ENCODE measurements around the gene IER3. TPM values are rescaled to one million over a fixed set of nuclear protein-coding genes. Genes with fewer than 3 reads are reported as not detected.

IER3 gene
- polyA plus RNA-seq, 3 donors: 18.3 to 29.0 (median 20.2) TPM

Other genes with a start within 250 kb of the IER3 start
- 100 to 1,000 TPM in 1 of 3 donors, 10 to 100 TPM in 2; 85.3 to 112 (median 98.3) TPM for gene GNL1, start 188.1 kb downstream of the IER3 start, polyA plus RNA-seq (ENCODE audit: insufficient read length in 3 of 3)
- 10 to 100 TPM; 30.2 to 36.8 (median 32.0) TPM for gene PRR3, start 187.3 kb downstream of the IER3 start, polyA plus RNA-seq (ENCODE audit: insufficient read length in 3 of 3)
- gene ABCF1, start 173.1 kb downstream of the IER3 start, polyA plus RNA-seq (ENCODE audit: insufficient read length in 3 of 3): 10 to 100 TPM; 68.1 to 74.4 (median 72.5) TPM
- gene PPP1R10, start 127.3 kb downstream of the IER3 start, polyA plus RNA-seq (ENCODE audit: insufficient read length in 3 of 3): 10 to 100 TPM; 49.1 to 56.9 (median 50.0) TPM
- 10 to 100 TPM; 60.6 to 67.9 (median 62.2) TPM for gene MRPS18B, start 126.7 kb downstream of the IER3 start, polyA plus RNA-seq (ENCODE audit: insufficient read length in 3 of 3)
- 10 to 100 TPM; 39.9 to 60.5 (median 43.3) TPM for gene ATAT1, start 117.7 kb downstream of the IER3 start, polyA plus RNA-seq (ENCODE audit: insufficient read length in 3 of 3)
- 10 to 100 TPM; 18.2 to 29.8 (median 18.6) TPM for gene C6orf136, start 97.4 kb downstream of the IER3 start, polyA plus RNA-seq (ENCODE audit: insufficient read length in 3 of 3)
- gene DHX16, start 71.5 kb downstream of the IER3 start, polyA plus RNA-seq (ENCODE audit: insufficient read length in 3 of 3): 10 to 100 TPM; 46.2 to 51.0 (median 50.7) TPM
- 10 to 100 TPM; 29.8 to 43.1 (median 34.2) TPM for gene PPP1R18, start 57.9 kb downstream of the IER3 start, polyA plus RNA-seq (ENCODE audit: insufficient read length in 3 of 3)
- 10 to 100 TPM; 34.1 to 43.5 (median 35.2) TPM for gene NRM, start 53.6 kb downstream of the IER3 start, polyA plus RNA-seq (ENCODE audit: insufficient read length in 3 of 3)
- gene MDC1, start 27.3 kb downstream of the IER3 start, polyA plus RNA-seq (ENCODE audit: insufficient read length in 3 of 3): 10 to 100 TPM; 46.4 to 51.0 (median 48.0) TPM
- 1,000 to 10,000 TPM; 1,054 to 1,337 (median 1,265) TPM for gene TUBB, start 24.2 kb downstream of the IER3 start, polyA plus RNA-seq (ENCODE audit: insufficient read length in 3 of 3)
- gene FLOT1, start 1.9 kb downstream of the IER3 start, polyA plus RNA-seq (ENCODE audit: insufficient read length in 3 of 3): 100 to 1,000 TPM; 134 to 139 (median 138) TPM
- 100 to 1,000 TPM; 145 to 195 (median 177) TPM for gene DDR1, start 140.0 kb upstream of the IER3 start, polyA plus RNA-seq (ENCODE audit: insufficient read length in 3 of 3)
- gene GTF2H4, start 163.7 kb upstream of the IER3 start, polyA plus RNA-seq (ENCODE audit: insufficient read length in 3 of 3): 10 to 100 TPM; 41.4 to 54.3 (median 48.3) TPM
- 10 to 100 TPM; 41.6 to 50.7 (median 48.3) TPM for gene VARS2, start 169.7 kb upstream of the IER3 start, polyA plus RNA-seq (ENCODE audit: insufficient read length in 3 of 3)
- 1 to 10 TPM in 2 of 3 donors, under 1 TPM in 1; 0.80 to 1.3 (median 1.2) TPM for gene SFTA2, start 187.6 kb upstream of the IER3 start, polyA plus RNA-seq (ENCODE audit: insufficient read length in 3 of 3)
- gene MUCL3, start 196.4 kb upstream of the IER3 start, polyA plus RNA-seq (ENCODE audit: insufficient read length in 3 of 3): under 1 TPM; 0.03 to 0.18 (median 0.08) TPM
- not detected for gene MUC21, start 239.2 kb upstream of the IER3 start, polyA plus RNA-seq (ENCODE audit: insufficient read length in 3 of 3)